Stomach (tissue), 4 donors: ENCODE data around the gene RERG.

Experiments
- EP300 ChIP-seq: sonication (generic); formaldehyde crosslinking; IDR thresholded peaks from one replicate; pipeline ENCODE4 v1.6.1; 2017; ENCODE audit warnings: antibody characterized with exemption
- POLR2A ChIP-seq, 4 donors: fragments of 450-650 bp; IDR thresholded peaks; one replicate each; pipeline ENCODE4 v1.6.1; 2016; ENCODE audit warnings: antibody characterized with exemption in 4 of 4, control low read depth in 2 of 4, mild to moderate bottlenecking in 1 of 4, moderate library complexity in 1 of 4

GRCh38 chr12:15240898-15241297 lies 19.7 kb upstream of the RERG start:
- no peak for TF ChIP-seq EP300
- no peak for TF ChIP-seq POLR2A (IDR thresholded peaks at IDR 0.05)
